Panc1 (cell line): ENCODE data around the gene TMEM121. TPM values are rescaled to one million over a fixed set of nuclear protein-coding genes. Genes with fewer than 3 reads are reported as not detected.

Experiments
- ATAC-seq: fragments of 200-7000 bp; cut with Tn5 transposase; 2 replicates; pipeline ENCODE4 v1.9.1; 2020; ENCODE audit warnings: mild to moderate bottlenecking, moderate library complexity
- BruUV-seq: library from RNA; stranded (reverse); fragments of 400-500 nt; replicated peaks from 2 replicates; lab custom pipeline; 2021; lab: Mats Ljungman, UMichigan
- CTCF ChIA-PET: fragments of 300-600 bp; sonication (Branson Sonifier 250); formaldehyde crosslinking; loops from one replicate; lab custom pipeline; 2022; ENCODE audit warnings: antibody characterized with exemption; lab: Charles Lee
- POLR2A ChIA-PET: fragments of 300-600 bp; sonication (Branson Sonifier 250); formaldehyde crosslinking; loops from one replicate; lab custom pipeline; 2022; ENCODE audit warnings: antibody characterized with exemption; lab: Charles Lee
- DNase-seq: peaks from one replicate; pipeline ENCODE4 v3.0.0-alpha.2; 2010; ENCODE audit warnings: low read depth, low spot score
- H3K27ac ChIP-seq: 2 replicates; pipeline ENCODE4 v1.5.1; 2011; ENCODE audit warnings: mild to moderate bottlenecking, low read length, inconsistent platforms
- H3K27me3 ChIP-seq: fragments of 200-500 bp; sonication (Bioruptor generic); 2 replicates; pipeline ENCODE4 v1.6.0; 2014; ENCODE audit warnings: low read length, inconsistent platforms; ENCODE audit not compliant: control insufficient read depth, insufficient read depth
- H3K36me3 ChIP-seq: fragments of 200-500 bp; sonication (Bioruptor generic); 2 replicates; pipeline ENCODE4 v1.5.1; 2014; ENCODE audit warnings: inconsistent platforms, mild to moderate bottlenecking, low read length, moderate library complexity; ENCODE audit not compliant: control insufficient read depth, insufficient read depth
- H3K4me1 ChIP-seq: 2 replicates; pipeline ENCODE4 v1.5.1; 2011; ENCODE audit warnings: inconsistent platforms, mild to moderate bottlenecking, low read length, moderate library complexity; ENCODE audit not compliant: control insufficient read depth, insufficient read depth
- H3K4me3 ChIP-seq, 2 experiments: 2 replicates each; pipeline ENCODE4 v1.5.1; 2011 to 2012; ENCODE audit warnings: low read depth in 2 of 2, low read length in 2 of 2, mild to moderate bottlenecking in 2 of 2, inconsistent platforms in 1 of 2, moderate library complexity in 1 of 2
- H3K9me3 ChIP-seq: fragments of 200-500 bp; sonication (Bioruptor generic); 2 replicates; pipeline ENCODE4 v1.5.1; 2014; ENCODE audit warnings: low read depth, mild to moderate bottlenecking, inconsistent platforms, low read length, moderate library complexity; ENCODE audit not compliant: control insufficient read depth, insufficient read depth
- CTCF ChIP-seq: fragments of 450-650 bp; IDR thresholded peaks from 2 replicates; pipeline ENCODE4 v1.5.1; 2017; ENCODE audit warnings: mild to moderate bottlenecking
- POLR2AphosphoS5 ChIP-seq: IDR thresholded peaks from 2 replicates; pipeline ENCODE4 v1.6.1; 2012; ENCODE audit warnings: mild to moderate bottlenecking, low read depth, low read length, moderate library complexity
- REST ChIP-seq, 2 experiments: IDR thresholded peaks; 2 replicates each; pipeline ENCODE4 v1.6.1; 2011 to 2012; ENCODE audit warnings: low read depth in 2 of 2, control low read depth in 1 of 2, low read length in 1 of 2, mild to moderate bottlenecking in 1 of 2, moderate library complexity in 1 of 2; ENCODE audit not compliant: insufficient read depth in 1 of 2
- SIN3A ChIP-seq: IDR thresholded peaks from 2 replicates; pipeline ENCODE4 v1.6.1; 2012; ENCODE audit warnings: low read depth, mild to moderate bottlenecking, low read length, moderate library complexity, borderline replicate concordance; ENCODE audit not compliant: insufficient read depth
- TCF7L2 ChIP-seq: IDR thresholded peaks from 2 replicates; pipeline ENCODE4 v1.6.1; 2011; ENCODE audit warnings: mild to moderate bottlenecking, low read depth, low read length, inconsistent platforms
- in situ Hi-C: cut with HindIII; loops from 2 replicates; pipeline ENCODE4 v1.10.0; 2016; ENCODE audit warnings: low sequenced_read_pairs, low pct_unique_long_range_greater_than_20kb
- intact Hi-C: fragments of 100-400 bp; cut with micrococcal nuclease; formaldehyde crosslinking; loops from one replicate; pipeline ENCODE4 v1.10.0; 2022; ENCODE audit not compliant: unreplicated experiment
- total RNA-seq: library from RNA; stranded (reverse); gene quantifications from one replicate; pipeline ENCODE4 v1.2.1, GENCODE V29; 2021; ENCODE audit not compliant: unreplicated experiment

TMEM121 gene
- total RNA-seq, 1 experiment from 2014 or later, result 4.6 TPM

GRCh38 chr14:105508069-105508468 is 18.3 kb upstream of the TMEM121 start:
- POLR2A ChIA-PET, result no interaction called here
- ATAC-seq (no peak), DNase-seq (no peak)
- CTCF ChIA-PET, result no interaction called here
- Histone ChIP-seq H3K4me1 (no peaks in the 10 kb centered on the region), H3K4me3 (no peak overlapping the region), H3K27me3 (no peaks in the 10 kb centered on the region), H3K27ac (no peak overlapping the region), H3K9me3 (no peaks in the 10 kb centered on the region), H3K36me3 (no peaks in the 10 kb centered on the region)
- no peak for TF ChIP-seq POLR2AphosphoS5
- no peak for TF ChIP-seq SIN3A
- intact Hi-C loops (no loop called here), in situ Hi-C loops (no loop called here)
- no TSS peak for BruUV-seq

GRCh38 chr14:105508601-105509000 is 17.8 kb upstream of the TMEM121 start:
- Histone ChIP-seq H3K27me3 (no peaks in the 10 kb centered on the region), H3K4me1 (no peaks in the 10 kb centered on the region), H3K36me3 (no peaks in the 10 kb centered on the region), H3K27ac (no peak overlapping the region), H3K4me3 (no peak overlapping the region), H3K9me3 (no peaks in the 10 kb centered on the region)
- in situ Hi-C loops, result no loop called here
- DNase-seq (no peak), ATAC-seq (no peak)
- TF ChIP-seq REST (IDR thresholded peaks at IDR 0.05; ENCODE audit: insufficient read depth in 1 of 2, low read depth in 2 of 2, low read length in 1 of 2) (no peak), TCF7L2 (no peak), SIN3A (no peak), CTCF (no peak), POLR2AphosphoS5 (no peak)
- intact Hi-C loops, result no loop called here
- BruUV-seq, result no TSS peak
- ChIA-PET CTCF (no interaction called here), POLR2A (no interaction called here)

- no TSS peak for BruUV-seq
- intact Hi-C loops, result no loop called here
- POLR2A ChIA-PET, result no interaction called here
- H3K4me3 ChIP-seq, result no peak overlapping the region
- no peak overlapping the region for H3K27ac ChIP-seq
- no peaks in the 10 kb centered on the region for H3K9me3 ChIP-seq
- no peaks in the 10 kb centered on the region for H3K36me3 ChIP-seq
- DNase-seq (no peak), ATAC-seq (no peak)
- no peaks in the 10 kb centered on the region for H3K4me1 ChIP-seq
- in situ Hi-C loops, result no loop called here
- no peak for TF ChIP-seq POLR2AphosphoS5
- TF ChIP-seq CTCF, result no peak
- TF ChIP-seq TCF7L2, result no peak
- TF ChIP-seq SIN3A, result no peak
- no peak for TF ChIP-seq REST (IDR thresholded peaks at IDR 0.05; ENCODE audit: insufficient read depth in 1 of 2, low read depth in 2 of 2, low read length in 1 of 2)
- H3K27me3 ChIP-seq, result no peaks in the 10 kb centered on the region
- CTCF ChIA-PET, result no interaction called here
These were observed 9.3 kb upstream of the TMEM121 start for GRCh38 chr14:105517096-105517495.
